HepG2 (cell line): Measurements from ENCODE around the gene EXO1.

ENCODE experiments used
- ARNT ChIP-seq: fragments of 450-650 bp; IDR thresholded peaks from 2 replicates; pipeline ENCODE4 v1.6.1; 2017
- BHLHE40 ChIP-seq: IDR thresholded peaks from 2 replicates; pipeline ENCODE4 v1.6.1; 2011; ENCODE audit warnings: low read length, improper control_type of control experiment
- IKZF4 ChIP-seq: sonication (generic); formaldehyde crosslinking; IDR thresholded peaks from 2 replicates; pipeline ENCODE4 v1.5.1; 2020; ENCODE audit warnings: borderline replicate concordance, mild to moderate bottlenecking, low read depth, missing genetic modification reagents; ENCODE audit errors: not compliant biosample characterization
- ZNF609 ChIP-seq: sonication (generic); formaldehyde crosslinking; IDR thresholded peaks from 2 replicates; pipeline ENCODE4 v1.4.0; 2020; ENCODE audit warnings: mild to moderate bottlenecking, missing genetic modification reagents, borderline replicate concordance

GRCh38 chr1:241846375-241846774 is 1.6 kb upstream of the EXO1 start:
- TF ChIP-seq ZNF609 (CRISPR knock-in tag) (no peak), ARNT (no peak), IKZF4 (CRISPR knock-in tag) (no peak), BHLHE40 (no peak)
